ENCODE results near the gene PLPPR1. TPM values are rescaled to one million over a fixed set of nuclear protein-coding genes. Genes with fewer than 3 reads are reported as not detected.

PLPPR1 gene
- total and polyA plus RNA-seq, 2 experiments from 2014 or later = 1.3 to 3.7 TPM

DNA sequence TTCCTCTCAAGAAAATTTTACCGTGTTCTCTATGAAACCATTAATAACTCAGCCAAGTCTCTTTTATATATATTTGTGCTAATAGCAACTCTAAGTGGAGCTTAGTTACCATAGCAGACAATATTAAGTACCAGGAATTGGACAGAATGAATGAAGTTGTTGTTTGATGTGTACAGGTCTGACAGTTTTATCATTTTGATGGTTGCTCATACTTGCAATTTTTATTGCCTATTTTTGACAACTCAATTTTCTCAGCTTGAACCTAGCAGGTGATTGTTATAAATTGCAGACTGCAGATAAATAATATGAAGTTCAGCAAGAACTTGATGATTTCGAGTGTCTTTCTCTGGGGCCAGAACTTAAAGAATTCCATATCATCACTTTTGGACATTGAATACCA is 163.2 kb downstream of the PLPPR1 start (continued):
- TF ChIP-seq, protein P1, sequence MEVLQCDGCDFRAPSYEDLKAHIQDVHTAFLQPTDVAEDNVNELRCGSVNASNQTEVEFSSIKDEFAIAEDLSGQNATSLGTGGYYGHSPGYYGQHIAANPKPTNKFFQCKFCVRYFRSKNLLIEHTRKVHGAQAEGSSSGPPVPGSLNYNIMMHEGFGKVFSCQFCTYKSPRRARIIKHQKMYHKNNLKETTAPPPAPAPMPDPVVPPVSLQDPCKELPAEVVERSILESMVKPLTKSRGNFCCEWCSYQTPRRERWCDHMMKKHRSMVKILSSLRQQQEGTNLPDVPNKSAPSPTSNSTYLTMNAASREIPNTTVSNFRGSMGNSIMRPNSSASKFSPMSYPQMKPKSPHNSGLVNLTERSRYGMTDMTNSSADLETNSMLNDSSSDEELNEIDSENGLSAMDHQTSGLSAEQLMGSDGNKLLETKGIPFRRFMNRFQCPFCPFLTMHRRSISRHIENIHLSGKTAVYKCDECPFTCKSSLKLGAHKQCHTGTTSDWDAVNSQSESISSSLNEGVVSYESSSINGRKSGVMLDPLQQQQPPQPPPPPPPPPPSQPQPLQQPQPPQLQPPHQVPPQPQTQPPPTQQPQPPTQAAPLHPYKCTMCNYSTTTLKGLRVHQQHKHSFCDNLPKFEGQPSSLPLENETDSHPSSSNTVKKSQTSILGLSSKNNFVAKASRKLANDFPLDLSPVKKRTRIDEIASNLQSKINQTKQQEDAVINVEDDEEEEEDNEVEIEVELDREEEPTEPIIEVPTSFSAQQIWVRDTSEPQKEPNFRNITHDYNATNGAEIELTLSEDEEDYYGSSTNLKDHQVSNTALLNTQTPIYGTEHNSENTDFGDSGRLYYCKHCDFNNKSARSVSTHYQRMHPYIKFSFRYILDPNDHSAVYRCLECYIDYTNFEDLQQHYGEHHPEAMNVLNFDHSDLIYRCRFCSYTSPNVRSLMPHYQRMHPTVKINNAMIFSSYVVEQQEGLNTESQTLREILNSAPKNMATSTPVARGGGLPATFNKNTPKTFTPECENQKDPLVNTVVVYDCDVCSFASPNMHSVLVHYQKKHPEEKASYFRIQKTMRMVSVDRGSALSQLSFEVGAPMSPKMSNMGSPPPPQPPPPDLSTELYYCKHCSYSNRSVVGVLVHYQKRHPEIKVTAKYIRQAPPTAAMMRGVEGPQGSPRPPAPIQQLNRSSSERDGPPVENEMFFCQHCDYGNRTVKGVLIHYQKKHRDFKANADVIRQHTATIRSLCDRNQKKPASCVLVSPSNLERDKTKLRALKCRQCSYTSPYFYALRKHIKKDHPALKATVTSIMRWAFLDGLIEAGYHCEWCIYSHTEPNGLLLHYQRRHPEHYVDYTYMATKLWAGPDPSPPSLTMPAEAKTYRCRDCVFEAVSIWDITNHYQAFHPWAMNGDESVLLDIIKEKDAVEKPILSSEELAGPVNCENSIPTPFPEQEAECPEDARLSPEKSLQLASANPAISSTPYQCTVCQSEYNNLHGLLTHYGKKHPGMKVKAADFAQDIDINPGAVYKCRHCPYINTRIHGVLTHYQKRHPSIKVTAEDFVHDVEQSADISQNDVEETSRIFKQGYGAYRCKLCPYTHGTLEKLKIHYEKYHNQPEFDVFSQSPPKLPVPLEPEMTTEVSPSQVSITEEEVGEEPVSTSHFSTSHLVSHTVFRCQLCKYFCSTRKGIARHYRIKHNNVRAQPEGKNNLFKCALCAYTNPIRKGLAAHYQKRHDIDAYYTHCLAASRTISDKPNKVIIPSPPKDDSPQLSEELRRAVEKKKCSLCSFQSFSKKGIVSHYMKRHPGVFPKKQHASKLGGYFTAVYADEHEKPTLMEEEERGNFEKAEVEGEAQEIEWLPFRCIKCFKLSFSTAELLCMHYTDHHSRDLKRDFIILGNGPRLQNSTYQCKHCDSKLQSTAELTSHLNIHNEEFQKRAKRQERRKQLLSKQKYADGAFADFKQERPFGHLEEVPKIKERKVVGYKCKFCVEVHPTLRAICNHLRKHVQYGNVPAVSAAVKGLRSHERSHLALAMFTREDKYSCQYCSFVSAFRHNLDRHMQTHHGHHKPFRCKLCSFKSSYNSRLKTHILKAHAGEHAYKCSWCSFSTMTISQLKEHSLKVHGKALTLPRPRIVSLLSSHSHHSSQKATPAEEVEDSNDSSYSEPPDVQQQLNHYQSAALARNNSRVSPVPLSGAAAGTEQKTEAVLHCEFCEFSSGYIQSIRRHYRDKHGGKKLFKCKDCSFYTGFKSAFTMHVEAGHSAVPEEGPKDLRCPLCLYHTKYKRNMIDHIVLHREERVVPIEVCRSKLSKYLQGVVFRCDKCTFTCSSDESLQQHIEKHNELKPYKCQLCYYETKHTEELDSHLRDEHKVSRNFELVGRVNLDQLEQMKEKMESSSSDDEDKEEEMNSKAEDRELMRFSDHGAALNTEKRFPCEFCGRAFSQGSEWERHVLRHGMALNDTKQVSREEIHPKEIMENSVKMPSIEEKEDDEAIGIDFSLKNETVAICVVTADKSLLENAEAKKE (CRISPR knock-in tag; IDR thresholded peaks at IDR 0.05) = no peak

DNA sequence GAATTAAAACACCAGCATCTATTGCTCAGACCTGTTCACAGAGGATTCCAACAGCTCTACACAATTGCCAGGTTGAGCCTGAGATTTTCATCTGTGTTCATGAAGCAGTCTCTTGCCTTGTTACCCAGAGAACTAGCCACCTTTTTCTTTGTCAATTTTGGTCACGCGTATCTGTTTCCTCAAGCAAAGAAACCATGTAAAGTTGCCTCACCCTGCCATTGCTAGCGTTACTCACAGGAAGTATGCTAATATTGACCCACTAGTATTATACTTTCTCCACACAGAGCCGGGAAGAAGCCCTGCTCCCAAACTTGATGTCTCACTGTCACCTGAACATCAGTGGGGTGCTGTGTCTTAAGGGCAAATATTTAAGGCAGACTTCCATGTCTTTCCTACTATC is 168.5 kb downstream of the PLPPR1 start:
- no peak for ATAC-seq
- Histone ChIP-seq H3K27me3 (ENCODE audit: insufficient read depth) (no peaks in the 10 kb centered on the region), H3K4me2 (no peak overlapping the region)

More for the DNA sequence above, 168.5 kb downstream of the PLPPR1 start:
- Mint-ChIP-seq H3K4me3 (no peak overlapping the region), H3K27me3 (ENCODE audit: insufficient read depth, low read depth, poor library complexity) (peaks cover 2% of the 10 kb centered on the region), H3K27ac (no peak overlapping the region), H3K36me3 (ENCODE audit: low read depth) (no peaks in the 10 kb centered on the region), H3K4me1 (no peaks in the 10 kb centered on the region), H3K9me3 (no peaks in the 10 kb centered on the region)
- TF ChIP-seq, protein P2, sequence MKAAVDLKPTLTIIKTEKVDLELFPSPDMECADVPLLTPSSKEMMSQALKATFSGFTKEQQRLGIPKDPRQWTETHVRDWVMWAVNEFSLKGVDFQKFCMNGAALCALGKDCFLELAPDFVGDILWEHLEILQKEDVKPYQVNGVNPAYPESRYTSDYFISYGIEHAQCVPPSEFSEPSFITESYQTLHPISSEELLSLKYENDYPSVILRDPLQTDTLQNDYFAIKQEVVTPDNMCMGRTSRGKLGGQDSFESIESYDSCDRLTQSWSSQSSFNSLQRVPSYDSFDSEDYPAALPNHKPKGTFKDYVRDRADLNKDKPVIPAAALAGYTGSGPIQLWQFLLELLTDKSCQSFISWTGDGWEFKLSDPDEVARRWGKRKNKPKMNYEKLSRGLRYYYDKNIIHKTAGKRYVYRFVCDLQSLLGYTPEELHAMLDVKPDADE (IDR thresholded peaks at IDR 0.05) = no peak
- TF ChIP-seq, protein P3, sequence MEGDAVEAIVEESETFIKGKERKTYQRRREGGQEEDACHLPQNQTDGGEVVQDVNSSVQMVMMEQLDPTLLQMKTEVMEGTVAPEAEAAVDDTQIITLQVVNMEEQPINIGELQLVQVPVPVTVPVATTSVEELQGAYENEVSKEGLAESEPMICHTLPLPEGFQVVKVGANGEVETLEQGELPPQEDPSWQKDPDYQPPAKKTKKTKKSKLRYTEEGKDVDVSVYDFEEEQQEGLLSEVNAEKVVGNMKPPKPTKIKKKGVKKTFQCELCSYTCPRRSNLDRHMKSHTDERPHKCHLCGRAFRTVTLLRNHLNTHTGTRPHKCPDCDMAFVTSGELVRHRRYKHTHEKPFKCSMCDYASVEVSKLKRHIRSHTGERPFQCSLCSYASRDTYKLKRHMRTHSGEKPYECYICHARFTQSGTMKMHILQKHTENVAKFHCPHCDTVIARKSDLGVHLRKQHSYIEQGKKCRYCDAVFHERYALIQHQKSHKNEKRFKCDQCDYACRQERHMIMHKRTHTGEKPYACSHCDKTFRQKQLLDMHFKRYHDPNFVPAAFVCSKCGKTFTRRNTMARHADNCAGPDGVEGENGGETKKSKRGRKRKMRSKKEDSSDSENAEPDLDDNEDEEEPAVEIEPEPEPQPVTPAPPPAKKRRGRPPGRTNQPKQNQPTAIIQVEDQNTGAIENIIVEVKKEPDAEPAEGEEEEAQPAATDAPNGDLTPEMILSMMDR (conservative IDR thresholded peaks at IDR 0.05; ENCODE audit: low read depth in 2 of 2) = no peak
- TF ChIP-seq, protein P4, sequence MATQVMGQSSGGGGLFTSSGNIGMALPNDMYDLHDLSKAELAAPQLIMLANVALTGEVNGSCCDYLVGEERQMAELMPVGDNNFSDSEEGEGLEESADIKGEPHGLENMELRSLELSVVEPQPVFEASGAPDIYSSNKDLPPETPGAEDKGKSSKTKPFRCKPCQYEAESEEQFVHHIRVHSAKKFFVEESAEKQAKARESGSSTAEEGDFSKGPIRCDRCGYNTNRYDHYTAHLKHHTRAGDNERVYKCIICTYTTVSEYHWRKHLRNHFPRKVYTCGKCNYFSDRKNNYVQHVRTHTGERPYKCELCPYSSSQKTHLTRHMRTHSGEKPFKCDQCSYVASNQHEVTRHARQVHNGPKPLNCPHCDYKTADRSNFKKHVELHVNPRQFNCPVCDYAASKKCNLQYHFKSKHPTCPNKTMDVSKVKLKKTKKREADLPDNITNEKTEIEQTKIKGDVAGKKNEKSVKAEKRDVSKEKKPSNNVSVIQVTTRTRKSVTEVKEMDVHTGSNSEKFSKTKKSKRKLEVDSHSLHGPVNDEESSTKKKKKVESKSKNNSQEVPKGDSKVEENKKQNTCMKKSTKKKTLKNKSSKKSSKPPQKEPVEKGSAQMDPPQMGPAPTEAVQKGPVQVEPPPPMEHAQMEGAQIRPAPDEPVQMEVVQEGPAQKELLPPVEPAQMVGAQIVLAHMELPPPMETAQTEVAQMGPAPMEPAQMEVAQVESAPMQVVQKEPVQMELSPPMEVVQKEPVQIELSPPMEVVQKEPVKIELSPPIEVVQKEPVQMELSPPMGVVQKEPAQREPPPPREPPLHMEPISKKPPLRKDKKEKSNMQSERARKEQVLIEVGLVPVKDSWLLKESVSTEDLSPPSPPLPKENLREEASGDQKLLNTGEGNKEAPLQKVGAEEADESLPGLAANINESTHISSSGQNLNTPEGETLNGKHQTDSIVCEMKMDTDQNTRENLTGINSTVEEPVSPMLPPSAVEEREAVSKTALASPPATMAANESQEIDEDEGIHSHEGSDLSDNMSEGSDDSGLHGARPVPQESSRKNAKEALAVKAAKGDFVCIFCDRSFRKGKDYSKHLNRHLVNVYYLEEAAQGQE (IDR thresholded peaks at IDR 0.05; ENCODE audit: unreplicated experiment) = no peak
- no peak for TF ChIP-seq JUNB (IDR thresholded peaks at IDR 0.05; ENCODE audit: unreplicated experiment)
- TF ChIP-seq EZH2phosphoT487 (IDR thresholded peaks at IDR 0.05; ENCODE audit: unreplicated experiment) = no peak
- no peak for TF ChIP-seq POLR2AphosphoS5 (IDR thresholded peaks at IDR 0.05; ENCODE audit: low read depth)
- Histone ChIP-seq H3K27ac (ENCODE audit: low read depth) (no peak overlapping the region), H3K36me3 (ENCODE audit: insufficient read depth) (no peaks in the 10 kb centered on the region), H3K79me2 (replicated peaks; ENCODE audit: insufficient read depth) (no peaks in the 10 kb centered on the region), H3F3A (replicated peaks; ENCODE audit: low read depth) (no peaks in the 10 kb centered on the region), H4K20me1 (replicated peaks; ENCODE audit: insufficient read depth) (no peaks in the 10 kb centered on the region), H2AFZ (no peak overlapping the region), H3K9me2 (ENCODE audit: insufficient read depth) (peaks cover 4% of the 10 kb centered on the region), H3K4me1 (ENCODE audit: insufficient read depth) (no peaks in the 10 kb centered on the region), H3K4me3 (no peak overlapping the region)
- no peak for DNase-seq (ENCODE audit: low spot score)

All from GM23338 (cell line).